ENCODE results near the gene FUT1. TPM values are rescaled to one million over a fixed set of nuclear protein-coding genes. Genes with fewer than 3 reads are reported as not detected.
A peak's percentile ranks its signal among the peaks of the same experiment; 100 is the strongest.

The FUT1 gene
- total and polyA plus RNA-seq, 9 of the 15 experiments (the other 6 are each of a cell fraction or from before 2014, with no cell fraction given): 2.3 to 18.5 (median 8.8) TPM

DNA sequence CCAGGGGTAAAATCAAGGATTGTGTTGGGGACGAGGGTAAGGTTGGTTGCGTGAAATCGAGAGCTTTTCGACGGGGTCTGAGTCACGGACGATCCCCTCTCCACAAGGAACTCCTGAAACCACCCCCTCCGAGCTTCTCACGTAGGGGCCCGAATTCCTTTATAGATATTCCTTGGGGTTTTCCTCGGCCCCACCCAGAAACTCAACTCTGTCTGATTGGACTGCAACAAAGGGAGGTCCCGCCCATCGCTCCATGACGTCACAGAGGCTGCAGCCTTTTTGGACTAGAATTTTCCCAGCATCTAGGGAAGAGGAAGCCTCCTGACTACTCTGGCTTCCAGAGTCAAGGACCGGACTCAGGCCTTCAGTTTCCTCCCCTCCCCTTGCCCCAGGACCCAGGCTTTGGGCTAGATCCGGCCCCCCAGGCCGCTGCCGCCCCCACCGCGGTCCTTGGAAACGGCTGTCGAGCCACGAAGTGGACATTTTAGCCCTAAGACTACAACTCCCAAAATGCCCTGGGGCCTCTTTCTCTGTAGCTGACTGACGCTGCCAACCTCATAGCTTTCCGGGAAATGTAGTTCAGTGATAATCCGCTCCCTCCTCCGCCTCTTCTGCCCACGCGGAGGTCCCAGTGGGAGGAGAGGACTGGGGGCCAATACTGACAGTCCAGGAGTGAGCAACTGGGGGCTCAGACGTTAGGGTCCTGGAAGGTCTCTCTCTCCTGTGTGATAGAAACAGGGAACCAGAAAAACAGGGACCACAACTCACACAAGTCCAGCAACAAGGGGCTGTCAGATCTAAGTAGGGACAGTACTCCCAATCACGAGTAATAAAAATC lies 5.5 kb downstream of the FUT1 start, which contains the start of gene IZUMO1 (continued):
- no peak for TF ChIP-seq NEUROD1 (IDR thresholded peaks at IDR 0.05; ENCODE audit: borderline replicate concordance, low read depth, low read length, partially characterized antibody)
- no peak for TF ChIP-seq KLF6 (CRISPR knock-in tag; IDR thresholded peaks at IDR 0.05; ENCODE audit: borderline replicate concordance)
- no peak; the same call in 1 of the 2 replicates for TF ChIP-seq SOX6 (IDR thresholded peaks at IDR 0.05)
- no peak for TF ChIP-seq NFATC3 (IDR thresholded peaks at IDR 0.05)
- TF ChIP-seq HNRNPL (IDR thresholded peaks at IDR 0.05; ENCODE audit: low read depth, low read length): no peak
- no peak for TF ChIP-seq ZNF263 (CRISPR knock-in tag; IDR thresholded peaks at IDR 0.05; ENCODE audit: borderline replicate concordance)
- TF ChIP-seq, protein P1, sequence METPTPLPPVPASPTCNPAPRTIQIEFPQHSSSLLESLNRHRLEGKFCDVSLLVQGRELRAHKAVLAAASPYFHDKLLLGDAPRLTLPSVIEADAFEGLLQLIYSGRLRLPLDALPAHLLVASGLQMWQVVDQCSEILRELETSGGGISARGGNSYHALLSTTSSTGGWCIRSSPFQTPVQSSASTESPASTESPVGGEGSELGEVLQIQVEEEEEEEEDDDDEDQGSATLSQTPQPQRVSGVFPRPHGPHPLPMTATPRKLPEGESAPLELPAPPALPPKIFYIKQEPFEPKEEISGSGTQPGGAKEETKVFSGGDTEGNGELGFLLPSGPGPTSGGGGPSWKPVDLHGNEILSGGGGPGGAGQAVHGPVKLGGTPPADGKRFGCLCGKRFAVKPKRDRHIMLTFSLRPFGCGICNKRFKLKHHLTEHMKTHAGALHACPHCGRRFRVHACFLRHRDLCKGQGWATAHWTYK (CRISPR knock-in tag; IDR thresholded peaks at IDR 0.05): no peak
- TF ChIP-seq, protein P2, sequence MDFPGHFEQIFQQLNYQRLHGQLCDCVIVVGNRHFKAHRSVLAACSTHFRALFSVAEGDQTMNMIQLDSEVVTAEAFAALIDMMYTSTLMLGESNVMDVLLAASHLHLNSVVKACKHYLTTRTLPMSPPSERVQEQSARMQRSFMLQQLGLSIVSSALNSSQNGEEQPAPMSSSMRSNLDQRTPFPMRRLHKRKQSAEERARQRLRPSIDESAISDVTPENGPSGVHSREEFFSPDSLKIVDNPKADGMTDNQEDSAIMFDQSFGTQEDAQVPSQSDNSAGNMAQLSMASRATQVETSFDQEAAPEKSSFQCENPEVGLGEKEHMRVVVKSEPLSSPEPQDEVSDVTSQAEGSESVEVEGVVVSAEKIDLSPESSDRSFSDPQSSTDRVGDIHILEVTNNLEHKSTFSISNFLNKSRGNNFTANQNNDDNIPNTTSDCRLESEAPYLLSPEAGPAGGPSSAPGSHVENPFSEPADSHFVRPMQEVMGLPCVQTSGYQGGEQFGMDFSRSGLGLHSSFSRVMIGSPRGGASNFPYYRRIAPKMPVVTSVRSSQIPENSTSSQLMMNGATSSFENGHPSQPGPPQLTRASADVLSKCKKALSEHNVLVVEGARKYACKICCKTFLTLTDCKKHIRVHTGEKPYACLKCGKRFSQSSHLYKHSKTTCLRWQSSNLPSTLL (IDR thresholded peaks at IDR 0.05): no peak
- no peak for TF ChIP-seq NR2C2 (CRISPR knock-in tag; IDR thresholded peaks at IDR 0.05)
- peak; percentile 45; the same call in 1 of the 2 replicates for TF ChIP-seq NR2C2 (tag; IDR thresholded peaks at IDR 0.05)
- no peak for TF ChIP-seq ZNF274 (IDR thresholded peaks at IDR 0.05; ENCODE audit: borderline replicate concordance, low read depth, low read length)
- no peak for TF ChIP-seq TOE1 (IDR thresholded peaks at IDR 0.05; ENCODE audit: borderline replicate concordance)
- no peak for TF ChIP-seq TOE1 (CRISPR knock-in tag; IDR thresholded peaks at IDR 0.05; ENCODE audit: borderline replicate concordance, low read depth)
- peak; percentile 51; the same call in 1 of the 2 replicates for TF ChIP-seq XRCC5 (IDR thresholded peaks at IDR 0.05; ENCODE audit: low read depth, low read length)
- TF ChIP-seq EGR1 (conservative IDR thresholded peaks at IDR 0.05): peak; percentile 96
- no peak for TF ChIP-seq PHB2 (IDR thresholded peaks at IDR 0.05; ENCODE audit: low read depth)
- TF ChIP-seq, protein P3, sequence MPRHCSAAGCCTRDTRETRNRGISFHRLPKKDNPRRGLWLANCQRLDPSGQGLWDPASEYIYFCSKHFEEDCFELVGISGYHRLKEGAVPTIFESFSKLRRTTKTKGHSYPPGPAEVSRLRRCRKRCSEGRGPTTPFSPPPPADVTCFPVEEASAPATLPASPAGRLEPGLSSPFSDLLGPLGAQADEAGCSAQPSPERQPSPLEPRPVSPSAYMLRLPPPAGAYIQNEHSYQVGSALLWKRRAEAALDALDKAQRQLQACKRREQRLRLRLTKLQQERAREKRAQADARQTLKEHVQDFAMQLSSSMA (CRISPR knock-in tag; IDR thresholded peaks at IDR 0.05): no peak
- TF ChIP-seq ZNF561 (CRISPR knock-in tag; conservative IDR thresholded peaks at IDR 0.05): no peak
- no peak for TF ChIP-seq ARID2 (IDR thresholded peaks at IDR 0.05)
- no peak for TF ChIP-seq PTBP1 (IDR thresholded peaks at IDR 0.05; ENCODE audit: low read depth, low read length)
- no peak for TF ChIP-seq IRF2 (CRISPR knock-in tag; IDR thresholded peaks at IDR 0.05)
- no peak for TF ChIP-seq ZNF780A (CRISPR knock-in tag; IDR thresholded peaks at IDR 0.05)
- TF ChIP-seq, protein P4, sequence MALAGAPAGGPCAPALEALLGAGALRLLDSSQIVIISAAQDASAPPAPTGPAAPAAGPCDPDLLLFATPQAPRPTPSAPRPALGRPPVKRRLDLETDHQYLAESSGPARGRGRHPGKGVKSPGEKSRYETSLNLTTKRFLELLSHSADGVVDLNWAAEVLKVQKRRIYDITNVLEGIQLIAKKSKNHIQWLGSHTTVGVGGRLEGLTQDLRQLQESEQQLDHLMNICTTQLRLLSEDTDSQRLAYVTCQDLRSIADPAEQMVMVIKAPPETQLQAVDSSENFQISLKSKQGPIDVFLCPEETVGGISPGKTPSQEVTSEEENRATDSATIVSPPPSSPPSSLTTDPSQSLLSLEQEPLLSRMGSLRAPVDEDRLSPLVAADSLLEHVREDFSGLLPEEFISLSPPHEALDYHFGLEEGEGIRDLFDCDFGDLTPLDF (CRISPR knock-in tag; IDR thresholded peaks at IDR 0.05): no peak
- TF ChIP-seq ZNF239 (CRISPR knock-in tag; IDR thresholded peaks at IDR 0.05): no peak

All from K562 (cell line).